ENCODE data around the gene GNAT2.

GNAT2 gene

GRCh38 chr1:109639841-109640184 is 20.4 kb upstream of the GNAT2 start:
- no peak for TF ChIP-seq JUND (IDR thresholded peaks at IDR 0.05; ENCODE audit: low read depth)
- DNase-seq (ENCODE audit: low read depth in 1 of 2, low spot score in 1 of 2) = no peak
- in situ Hi-C loops (cut with HindIII; ENCODE audit: low pct_unique_long_range_greater_than_20kb, low sequenced_read_pairs) = no loop called here

GRCh38 chr1:109639063-109639840 is 19.8 kb upstream of the GNAT2 start:
- in situ Hi-C loops (cut with HindIII; ENCODE audit: low pct_unique_long_range_greater_than_20kb, low sequenced_read_pairs) = no loop called here
- no peak for DNase-seq (ENCODE audit: low read depth in 1 of 2, low spot score in 1 of 2)
- no peak for TF ChIP-seq JUND (IDR thresholded peaks at IDR 0.05; ENCODE audit: low read depth)

- in situ Hi-C loops (cut with HindIII; ENCODE audit: low pct_unique_long_range_greater_than_20kb, low sequenced_read_pairs) = no loop called here
- TF ChIP-seq JUND (IDR thresholded peaks at IDR 0.05; ENCODE audit: low read depth) = no peak
- no peak for DNase-seq (ENCODE audit: low read depth in 1 of 2, low spot score in 1 of 2)
These were observed 18.0 kb upstream of the GNAT2 start for GRCh38 chr1:109637446-109637845.

GRCh38 chr1:109636201-109636952 is 17.0 kb upstream of the GNAT2 start:
- no peak for TF ChIP-seq JUND (IDR thresholded peaks at IDR 0.05; ENCODE audit: low read depth)
- no peak for DNase-seq (ENCODE audit: low read depth in 1 of 2, low spot score in 1 of 2)
- in situ Hi-C loops (cut with HindIII; ENCODE audit: low pct_unique_long_range_greater_than_20kb, low sequenced_read_pairs) = no loop called here

- no peak for DNase-seq (ENCODE audit: low read depth in 1 of 2, low spot score in 1 of 2)
- TF ChIP-seq JUND (IDR thresholded peaks at IDR 0.05; ENCODE audit: low read depth) = no peak
- in situ Hi-C loops (cut with HindIII; ENCODE audit: low pct_unique_long_range_greater_than_20kb, low sequenced_read_pairs) = no loop called here
These were observed 16.4 kb upstream of the GNAT2 start for GRCh38 chr1:109635862-109636200.

- no peak for TF ChIP-seq JUND (IDR thresholded peaks at IDR 0.05; ENCODE audit: low read depth)
- no peak for DNase-seq (ENCODE audit: low read depth in 1 of 2, low spot score in 1 of 2)
- in situ Hi-C loops (cut with HindIII; ENCODE audit: low pct_unique_long_range_greater_than_20kb, low sequenced_read_pairs) = no loop called here
These were observed 15.6 kb upstream of the GNAT2 start for GRCh38 chr1:109634771-109635750.

GRCh38 chr1:109634292-109634691 is 14.9 kb upstream of the GNAT2 start:
- no peak for TF ChIP-seq JUND (IDR thresholded peaks at IDR 0.05; ENCODE audit: low read depth)
- no peak for DNase-seq (ENCODE audit: low read depth in 1 of 2, low spot score in 1 of 2)
- in situ Hi-C loops (cut with HindIII; ENCODE audit: low pct_unique_long_range_greater_than_20kb, low sequenced_read_pairs) = no loop called here

- in situ Hi-C loops (cut with HindIII; ENCODE audit: low pct_unique_long_range_greater_than_20kb, low sequenced_read_pairs) = no loop called here
- TF ChIP-seq JUND (IDR thresholded peaks at IDR 0.05; ENCODE audit: low read depth) = no peak
- DNase-seq (ENCODE audit: low read depth in 1 of 2, low spot score in 1 of 2) = no peak
These were observed 13.4 kb upstream of the GNAT2 start for GRCh38 chr1:109632671-109633346.

- no peak for DNase-seq (ENCODE audit: low read depth in 1 of 2, low spot score in 1 of 2)
- no peak for TF ChIP-seq JUND (IDR thresholded peaks at IDR 0.05; ENCODE audit: low read depth)
- in situ Hi-C loops (cut with HindIII; ENCODE audit: low pct_unique_long_range_greater_than_20kb, low sequenced_read_pairs) = no loop called here
These were observed 12.4 kb upstream of the GNAT2 start for GRCh38 chr1:109631513-109632505.

- DNase-seq (ENCODE audit: low read depth in 1 of 2, low spot score in 1 of 2) = no peak
- no peak for TF ChIP-seq JUND (IDR thresholded peaks at IDR 0.05; ENCODE audit: low read depth)
- in situ Hi-C loops (cut with HindIII; ENCODE audit: low pct_unique_long_range_greater_than_20kb, low sequenced_read_pairs) = no loop called here
These were observed 11.6 kb upstream of the GNAT2 start for GRCh38 chr1:109630898-109631512.

All from T47D (cell line).